HG03342 (cell line): ENCODE data around the gene FGGY.
A peak's percentile ranks its signal among the peaks of the same experiment; 100 is the strongest.

ENCODE experiments used
- ATAC-seq: cut with Tn5 transposase; IDR thresholded peaks from one replicate; pipeline ENCODE4 v1.9.1; 2021; ENCODE audit warnings: mild to moderate bottlenecking, moderate library complexity; ENCODE audit not compliant: unreplicated experiment

FGGY gene

GRCh38 chr1:59502009-59502691, 205.3 kb downstream of the FGGY start:
- ATAC-seq = no peak

DNA sequence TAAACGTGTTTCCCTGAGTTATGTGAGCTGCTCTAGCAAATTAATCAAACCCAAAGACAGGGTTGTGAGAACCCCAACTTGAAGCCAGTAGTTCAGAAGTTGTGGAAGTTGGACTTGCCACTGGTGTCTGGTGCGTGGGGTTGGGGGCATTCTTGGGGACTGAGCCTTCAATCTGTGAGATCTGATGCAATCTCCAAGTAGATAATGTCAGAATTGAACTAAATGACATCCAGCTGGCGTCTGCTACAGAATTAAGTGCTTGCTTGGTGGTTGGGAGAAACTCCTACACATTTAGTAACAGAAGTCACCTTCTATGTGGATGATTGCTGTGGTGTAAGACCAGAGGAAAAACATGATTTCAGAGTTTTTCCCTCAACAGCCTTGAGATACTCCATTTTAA, 207.4 kb downstream of the FGGY start:
- no peak for ATAC-seq

DNA sequence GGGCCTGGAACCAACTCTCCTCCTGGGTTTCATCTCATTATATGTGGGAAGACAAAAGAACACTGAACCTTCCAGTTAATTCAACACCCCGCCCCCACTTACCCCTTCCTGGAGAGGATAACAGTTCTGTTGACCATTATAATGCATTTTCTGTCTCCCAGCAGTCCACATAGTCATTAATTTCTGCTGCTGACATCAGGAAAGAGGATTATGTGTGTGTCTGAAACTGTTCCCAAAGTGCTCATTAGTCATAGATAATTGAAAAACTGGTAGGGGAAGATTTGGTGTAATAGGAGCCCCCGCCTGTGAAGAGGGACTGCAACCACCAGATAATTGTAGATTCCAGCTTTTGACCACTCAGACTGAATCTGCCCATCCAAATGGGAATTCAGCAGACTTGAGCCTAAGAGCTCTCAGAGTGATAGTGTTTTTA, 208.7 kb downstream of the FGGY start:
- ATAC-seq = no peak

- ATAC-seq = peak; percentile 97
Observed at GRCh38 chr1:59506952-59507351, 210.1 kb downstream of the FGGY start.

GRCh38 chr1:59509341-59509875, 212.5 kb downstream of the FGGY start:
- no peak for ATAC-seq

- ATAC-seq = no peak
Observed at GRCh38 chr1:59510249-59510648, 213.4 kb downstream of the FGGY start.

GRCh38 chr1:59511476-59512465, 214.9 kb downstream of the FGGY start:
- ATAC-seq = no peak

- ATAC-seq = no peak
Observed at GRCh38 chr1:59512702-59513101, 215.8 kb downstream of the FGGY start.

DNA sequence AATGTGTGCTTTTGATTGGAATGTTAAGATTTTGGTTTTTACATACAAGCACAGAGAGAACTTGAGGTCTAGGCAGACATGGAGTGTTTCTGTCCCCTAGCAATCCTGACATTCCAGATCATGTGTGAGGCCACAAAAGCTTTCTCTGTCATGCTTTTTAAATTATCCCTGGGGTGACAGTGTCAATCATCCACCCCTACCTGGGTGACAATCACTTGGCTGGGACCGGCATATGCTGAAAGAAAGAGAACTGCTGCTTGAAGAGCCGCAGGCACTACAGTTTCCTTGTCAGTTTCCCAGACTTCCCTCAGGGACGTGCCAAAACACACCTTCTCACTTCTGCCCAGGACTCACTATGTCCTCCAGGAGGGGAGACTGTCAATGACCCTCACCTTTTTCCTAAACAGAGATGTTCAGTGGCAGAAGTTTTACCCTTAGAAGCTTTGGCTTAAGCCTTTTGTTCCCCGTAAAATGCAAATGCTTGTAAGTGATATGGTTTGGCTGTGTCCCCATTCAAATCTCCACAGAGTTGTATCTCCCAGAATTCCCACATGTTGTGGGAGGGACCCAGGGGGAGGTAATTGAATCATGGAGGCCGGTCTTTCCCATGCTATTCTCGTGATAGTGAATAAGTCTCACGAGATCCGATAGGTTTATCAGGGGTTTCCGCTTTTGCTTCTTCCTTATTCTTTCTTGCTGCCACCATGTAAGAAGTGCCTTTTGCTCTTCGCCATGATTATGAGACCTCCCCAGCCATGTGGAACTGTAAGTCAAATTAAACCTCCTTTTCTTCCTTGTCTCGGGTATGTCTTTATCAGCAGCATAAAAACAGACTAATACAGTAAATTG, 217.4 kb downstream of the FGGY start:
- ATAC-seq = no peak

DNA sequence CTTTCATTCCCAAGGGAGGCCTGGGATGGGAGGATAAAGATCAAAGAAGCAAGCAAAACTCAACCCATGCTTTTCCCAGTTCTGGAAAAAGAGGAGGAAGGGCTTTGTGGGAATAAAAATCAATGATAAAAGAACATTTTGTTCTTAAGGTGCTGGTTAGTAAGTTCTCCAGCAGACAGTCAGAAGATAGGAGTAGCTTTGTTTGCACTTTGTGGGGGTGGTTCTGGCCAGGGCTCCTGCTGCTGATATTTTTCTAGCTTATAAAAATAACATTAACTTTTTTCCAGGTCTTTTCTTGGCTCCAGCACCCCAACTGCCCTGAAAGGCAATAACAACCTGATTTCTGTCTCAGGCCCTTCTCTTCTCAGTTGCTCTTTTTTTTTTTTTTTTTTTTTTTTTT, 220.0 kb downstream of the FGGY start:
- ATAC-seq = no peak

- ATAC-seq = no peak
Observed at GRCh38 chr1:59520194-59520593, 223.3 kb downstream of the FGGY start.

DNA sequence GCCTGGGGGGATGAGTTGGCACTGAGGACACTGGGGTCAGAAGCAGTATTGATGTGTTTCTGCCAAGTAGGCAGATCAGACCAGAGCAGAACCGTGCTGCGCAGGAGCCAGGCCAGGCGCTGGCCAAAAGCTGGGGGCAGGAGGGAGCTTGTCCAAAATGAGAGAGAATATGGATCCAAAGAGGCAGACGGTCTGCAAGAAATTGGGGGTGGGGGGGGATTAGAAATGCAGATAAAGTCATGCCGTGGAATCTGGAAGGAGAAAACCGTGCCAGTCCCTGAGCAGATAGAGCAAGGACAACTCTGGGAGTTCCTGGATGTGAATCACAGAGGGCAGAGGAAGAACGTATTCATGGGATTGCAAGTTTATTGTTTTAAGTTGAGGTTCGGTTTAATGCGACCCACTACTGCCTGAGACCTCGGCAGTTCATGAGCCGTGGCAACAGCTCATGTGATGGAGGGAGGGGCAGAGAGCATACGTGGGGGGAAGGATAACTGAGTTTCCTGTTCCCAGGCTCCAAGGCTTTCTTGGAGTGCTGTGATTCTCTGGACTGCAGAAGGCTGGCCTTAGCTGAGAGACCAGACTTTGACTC, 224.0 kb downstream of the FGGY start:
- ATAC-seq = no peak

GRCh38 chr1:59521456-59521855, 224.6 kb downstream of the FGGY start:
- ATAC-seq = no peak

- ATAC-seq = no peak
Observed at GRCh38 chr1:59522925-59523505, 226.1 kb downstream of the FGGY start.

DNA sequence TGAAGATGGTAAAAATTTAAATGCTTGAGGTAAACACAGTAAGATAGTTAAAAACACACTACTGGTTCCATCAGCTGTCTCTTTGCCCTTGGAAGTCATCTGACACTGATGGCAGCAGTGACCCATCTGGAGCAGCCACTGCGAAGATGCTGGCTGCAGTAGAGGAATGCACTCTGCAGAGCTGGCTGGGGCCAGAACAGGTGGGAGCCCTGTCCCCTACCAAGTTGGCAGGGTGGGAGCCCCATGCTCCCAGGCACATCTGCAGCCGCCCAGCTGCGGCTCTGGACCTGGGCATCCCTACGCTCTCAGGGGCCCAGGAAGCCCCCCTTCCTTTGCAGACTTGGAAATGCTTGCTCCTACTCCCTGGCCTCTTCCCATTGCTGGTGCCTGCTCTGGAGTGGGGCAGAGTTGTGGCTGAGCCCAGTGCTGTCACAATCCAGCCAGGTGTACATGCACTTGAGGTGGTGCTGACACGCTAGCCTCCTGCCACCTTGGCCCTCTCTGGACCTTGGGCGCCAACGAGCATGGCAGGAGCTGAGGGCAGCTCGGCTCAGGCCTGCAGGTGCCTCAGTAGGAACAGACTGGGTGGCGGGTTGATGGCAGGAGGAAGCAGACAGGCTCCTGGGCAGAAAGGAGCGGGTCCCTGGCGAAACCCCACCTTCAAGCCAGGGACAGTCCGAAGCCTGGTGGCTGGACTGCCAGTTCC, 227.0 kb downstream of the FGGY start:
- ATAC-seq = no peak

- ATAC-seq = no peak
Observed at GRCh38 chr1:59526240-59526639, 229.3 kb downstream of the FGGY start.

- ATAC-seq = no peak
Observed at GRCh38 chr1:59528471-59528870, 231.6 kb downstream of the FGGY start.

DNA sequence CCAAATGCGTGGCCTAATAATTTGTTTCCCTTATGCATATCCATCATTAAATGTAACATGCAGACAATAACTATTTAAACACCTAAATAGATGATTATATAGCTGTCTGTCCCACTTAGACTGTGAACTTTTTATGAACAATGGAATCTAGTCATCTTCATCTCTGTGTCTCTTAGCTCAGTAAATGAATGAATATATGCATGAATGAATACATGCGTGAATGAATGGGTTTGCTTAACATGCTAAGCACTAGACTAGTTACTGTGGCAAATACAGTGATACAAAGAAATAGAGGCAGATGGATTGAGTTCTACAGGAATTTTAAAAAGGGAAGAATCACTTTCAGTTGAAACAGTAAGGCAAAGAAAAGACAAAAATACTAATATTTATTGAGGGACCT, 232.0 kb downstream of the FGGY start:
- no peak for ATAC-seq

DNA sequence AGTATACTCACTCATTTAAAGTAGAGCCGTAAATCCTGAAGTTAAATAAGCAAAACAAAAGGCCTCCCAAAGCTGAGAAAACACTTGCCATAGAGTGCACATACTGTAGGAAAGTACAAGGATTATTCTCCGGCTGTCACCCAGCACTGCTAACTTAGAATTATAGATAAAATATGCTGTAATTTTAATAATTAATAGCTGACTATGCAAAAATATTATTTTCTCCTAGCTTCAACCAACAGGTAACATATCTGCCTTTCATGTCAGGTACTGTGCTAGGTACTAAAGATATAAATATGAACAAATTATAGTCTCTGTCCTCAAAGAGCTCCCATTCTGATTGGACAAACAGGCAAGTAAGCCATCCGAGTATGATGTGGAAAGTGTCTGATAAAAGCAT, 233.2 kb downstream of the FGGY start:
- no peak for ATAC-seq

- no peak for ATAC-seq
Observed at GRCh38 chr1:59532102-59532501, 235.2 kb downstream of the FGGY start.
